ENCODE measurements around the gene AP2B1.

GRCh38 chr17:35651467-35651866, 64.3 kb downstream of the AP2B1 start:
- TF ChIP-seq CTCF (IDR thresholded peaks at IDR 0.05) (no peak), ZFX (IDR thresholded peaks at IDR 0.05; ENCODE audit: borderline replicate concordance) (no peak)
